ENCODE data around the gene FKTN.
"Not testable (repeated sequence)": the region's sequence is repeated elsewhere in the genome, so short reads cannot be mapped to it uniquely, and the experiment has no call there.

The FKTN gene

DNA sequence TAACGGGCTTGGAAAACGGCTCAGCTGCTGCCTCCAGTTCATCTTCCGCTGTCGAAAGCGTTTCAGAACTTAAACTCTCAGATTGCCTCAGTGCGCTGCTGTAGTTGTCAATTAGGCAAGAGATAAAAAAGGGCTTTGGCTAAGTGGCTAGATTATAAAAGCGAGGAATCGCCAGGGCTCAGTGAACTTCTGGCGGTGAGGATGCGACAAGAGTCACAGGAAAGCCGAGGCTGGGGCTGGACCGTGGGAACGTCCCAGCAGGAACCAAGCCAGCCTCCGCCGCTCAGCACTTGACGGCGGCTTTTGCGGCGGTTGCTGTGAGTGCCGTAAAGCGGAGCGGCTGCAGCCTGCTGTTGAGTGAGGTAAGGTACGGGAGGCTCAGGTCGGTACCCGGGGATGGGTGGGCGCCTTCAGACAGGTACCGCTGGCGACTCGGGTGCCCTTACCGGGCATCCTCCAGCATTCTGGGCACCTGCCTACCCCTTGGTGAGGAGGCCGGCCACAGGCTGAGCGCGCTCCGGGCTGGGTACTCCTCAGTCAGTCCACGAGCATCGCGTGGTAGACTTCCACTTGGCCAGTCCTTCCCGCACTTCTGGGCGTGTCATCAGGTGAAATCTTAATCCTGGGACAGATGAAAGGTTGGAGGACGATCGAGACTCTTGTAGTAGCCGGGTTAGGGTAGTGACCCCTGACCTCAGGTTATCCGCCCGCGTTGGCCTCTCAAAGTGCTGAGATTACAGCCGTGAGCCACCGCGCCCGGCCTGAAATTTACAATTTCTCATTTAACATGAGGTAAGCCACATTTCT lies at the start of gene FKTN:
FKTN (plus strand) TSS at position 328 of the 807 bp plus-strand sequence. CDS start 16,902 bp downstream, outside the sequence.
- DNase-seq (ENCODE audit: low read depth) = peak; percentile 63

DNA sequence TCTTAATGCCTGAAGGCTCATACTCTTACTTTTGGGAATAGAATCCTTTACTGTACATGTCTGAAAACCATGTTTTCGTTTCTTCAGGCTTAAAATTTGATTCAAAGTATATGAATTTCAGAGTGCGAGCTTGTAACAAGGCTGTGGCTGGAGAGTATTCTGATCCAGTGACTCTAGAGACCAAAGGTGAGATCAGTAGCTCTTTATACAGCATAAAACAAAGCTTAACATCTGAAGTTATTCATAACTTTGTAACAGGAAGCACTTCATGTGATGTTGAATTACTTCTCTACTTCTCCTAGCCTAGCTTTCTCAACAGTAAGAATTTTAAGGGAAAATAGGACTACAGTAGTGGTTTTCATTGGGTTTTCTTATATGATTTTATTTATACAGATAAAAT lies 49.4 kb upstream of the FKTN start:
- no peak for DNase-seq (ENCODE audit: low read depth)

DNA sequence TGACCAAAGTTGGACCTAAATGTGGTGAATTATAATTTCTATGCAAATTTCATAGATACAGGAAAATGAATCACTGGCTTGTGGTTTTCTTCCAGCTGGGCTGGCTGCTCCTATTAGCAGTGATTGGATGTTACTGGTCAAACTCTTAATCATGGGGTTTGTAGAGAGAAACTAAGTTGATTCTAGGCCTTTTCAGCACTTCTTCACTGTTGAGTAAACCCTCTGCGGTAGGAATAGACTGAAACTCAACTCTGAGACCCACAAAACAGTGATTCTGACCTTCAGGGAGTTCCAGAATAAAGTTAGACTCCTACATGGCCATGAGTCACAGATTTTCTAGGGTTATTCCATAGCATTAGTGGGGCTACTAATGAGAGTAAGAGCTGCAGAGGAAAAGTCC lies 47.9 kb upstream of the FKTN start:
- DNase-seq (ENCODE audit: low read depth) = no peak

DNA sequence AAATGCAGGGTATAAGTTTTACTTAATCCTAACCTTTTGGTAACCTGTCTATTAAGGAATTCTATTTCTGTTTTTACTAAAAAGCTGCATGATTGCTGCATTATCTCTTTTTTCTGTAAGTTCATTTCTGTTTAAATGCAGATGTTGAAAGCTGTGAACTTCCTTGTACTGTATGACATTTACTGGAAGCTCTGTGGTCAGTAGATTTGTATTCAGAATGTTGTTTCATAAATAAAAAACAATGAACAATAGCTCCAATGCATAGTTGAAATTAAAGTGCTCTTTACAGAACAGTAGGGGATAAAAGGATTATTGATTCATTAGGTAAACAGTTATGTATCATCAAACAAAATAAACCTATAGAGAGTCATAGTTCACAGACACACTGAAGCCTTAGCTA lies 46.5 kb upstream of the FKTN start:
- DNase-seq (ENCODE audit: low read depth) = no peak

DNA sequence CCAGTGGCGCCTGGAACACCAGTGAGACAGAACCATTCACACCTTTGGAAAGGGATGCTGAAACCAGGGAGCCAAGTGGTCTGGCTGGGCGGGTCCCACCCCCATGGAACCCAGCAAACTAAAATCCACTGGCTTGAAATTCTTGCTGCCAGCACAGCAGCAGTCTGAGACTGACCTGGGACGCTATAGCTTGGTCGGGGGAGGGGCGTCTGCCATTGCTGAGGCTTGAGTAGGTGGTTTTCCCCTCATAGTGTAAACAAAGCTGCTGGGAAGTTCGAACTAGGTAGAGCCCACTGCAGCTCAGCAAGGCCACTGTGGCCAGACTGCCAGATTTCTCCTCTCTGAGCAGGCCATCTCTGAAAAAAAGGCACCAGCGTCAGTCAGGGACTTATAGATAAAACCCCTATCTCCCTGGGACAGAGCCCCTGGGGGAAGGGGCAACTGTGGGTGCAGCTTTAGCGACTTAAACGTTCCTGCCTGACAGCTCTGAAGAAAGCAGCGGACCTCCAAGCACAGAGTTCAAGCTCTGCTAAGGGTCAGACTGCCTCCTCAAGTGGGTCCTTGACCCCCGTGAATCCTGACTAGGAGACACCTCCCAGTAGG lies 42.0 kb upstream of the FKTN start:
- DNase-seq (ENCODE audit: low read depth) = no peak

DNA sequence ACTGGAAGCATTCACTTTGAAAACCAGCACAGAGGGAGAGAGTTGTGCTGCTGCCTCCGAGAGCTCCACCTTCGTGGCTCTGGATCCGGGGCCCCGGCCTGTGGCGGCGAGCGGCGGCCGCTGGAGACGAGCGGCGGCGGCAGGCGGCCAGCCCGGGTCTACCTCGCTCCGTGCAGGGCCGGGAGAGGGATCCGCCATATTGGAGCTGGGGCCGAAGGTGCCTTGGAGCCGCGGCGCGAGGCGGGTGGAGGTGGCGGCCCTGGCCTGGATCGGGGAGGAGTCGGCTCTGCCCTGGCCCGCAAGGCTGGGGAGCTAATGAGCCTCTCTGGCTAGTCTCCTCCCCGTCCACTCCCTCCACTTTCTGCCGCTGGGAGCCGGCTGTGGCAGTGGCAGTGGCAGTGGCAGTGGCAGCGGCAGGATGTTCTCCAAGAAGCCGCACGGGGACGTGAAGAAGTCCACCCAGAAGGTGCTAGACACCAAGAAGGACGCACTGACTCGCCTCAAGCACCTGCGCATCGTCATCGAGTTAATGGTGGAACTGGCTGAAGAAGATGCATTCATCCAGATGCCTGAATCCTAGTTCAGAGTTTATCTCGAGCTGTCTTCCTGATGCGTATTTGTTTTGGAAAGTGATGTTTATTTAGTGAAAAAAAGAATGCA lies 38.1 kb upstream of the FKTN start:
- DNase-seq (ENCODE audit: low read depth) = peak; percentile 5

DNA sequence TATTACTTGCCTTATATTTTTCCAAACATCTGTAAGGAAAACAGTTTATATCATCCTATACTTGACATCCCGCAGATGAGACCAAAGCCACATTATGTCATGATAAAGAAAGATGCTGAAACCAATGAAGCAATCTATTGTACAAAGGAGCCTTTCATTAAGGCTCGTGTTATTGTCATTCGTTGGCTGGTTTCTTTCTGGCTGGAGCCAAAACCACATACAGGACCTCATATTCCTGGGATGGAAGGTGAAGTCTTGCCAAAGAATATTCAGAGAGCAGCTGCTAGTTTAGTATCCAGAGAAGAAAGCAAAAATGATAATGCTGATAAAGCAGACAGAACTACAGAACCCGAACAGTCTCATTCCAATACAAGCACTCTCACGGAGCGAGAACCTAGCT lies 36.9 kb upstream of the FKTN start:
- DNase-seq (ENCODE audit: low read depth) = not testable (repeated sequence)

DNA sequence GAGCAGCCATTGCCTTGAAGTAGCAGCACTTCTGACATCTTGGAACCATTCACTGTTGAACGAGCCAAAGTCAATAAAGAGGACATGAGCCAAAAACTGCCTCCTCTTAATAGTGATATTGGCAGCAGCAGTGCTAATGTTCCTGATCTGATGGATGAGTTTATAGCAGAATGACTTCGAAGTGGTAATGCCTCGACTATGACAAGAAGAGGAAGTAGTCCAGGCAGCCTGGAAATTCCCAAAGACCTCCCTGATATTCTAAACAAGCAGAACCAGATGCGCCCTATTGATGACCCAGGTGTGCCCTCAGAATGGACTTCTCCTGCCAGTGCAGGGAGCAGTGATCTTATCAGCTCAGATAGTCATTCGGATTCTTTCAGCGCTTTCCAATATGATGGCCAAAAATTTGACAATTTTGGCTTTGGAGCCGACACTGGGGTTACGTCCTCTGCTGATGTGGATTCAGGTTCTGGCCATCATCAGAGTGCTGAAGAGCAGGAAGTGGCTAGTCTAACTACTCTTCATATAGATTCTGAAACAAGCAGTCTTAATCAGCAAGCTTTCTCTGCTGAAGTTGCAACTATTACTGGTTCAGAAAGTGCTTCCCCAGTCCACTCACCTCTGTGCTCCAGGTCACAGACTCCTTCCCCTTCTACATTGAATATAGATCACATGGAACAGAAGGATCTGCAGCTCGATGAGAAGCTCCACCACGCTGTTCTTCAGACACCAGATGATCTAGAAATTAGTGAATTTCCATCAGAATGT lies 35.1 kb upstream of the FKTN start:
- not testable (repeated sequence) for DNase-seq (ENCODE audit: low read depth)

DNA sequence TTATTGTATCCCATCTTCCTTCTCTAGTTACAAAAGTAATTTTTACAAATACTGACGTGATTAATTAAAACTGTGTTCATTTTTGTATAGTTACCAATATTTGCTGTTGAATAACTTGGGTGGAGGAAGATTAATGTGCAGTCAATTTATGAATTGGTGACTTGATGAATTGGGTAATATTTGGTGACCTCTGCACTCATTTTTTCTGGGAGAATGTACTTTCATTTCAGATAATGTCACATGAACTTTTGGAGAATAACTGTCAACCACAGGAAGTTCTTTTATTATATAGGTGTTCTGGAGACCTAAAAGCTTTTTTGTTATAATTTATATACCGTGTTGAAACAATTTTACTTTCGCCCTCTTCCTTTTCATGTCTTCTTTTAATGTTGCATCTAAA lies 26.4 kb upstream of the FKTN start:
- no peak for DNase-seq (ENCODE audit: low read depth)

DNA sequence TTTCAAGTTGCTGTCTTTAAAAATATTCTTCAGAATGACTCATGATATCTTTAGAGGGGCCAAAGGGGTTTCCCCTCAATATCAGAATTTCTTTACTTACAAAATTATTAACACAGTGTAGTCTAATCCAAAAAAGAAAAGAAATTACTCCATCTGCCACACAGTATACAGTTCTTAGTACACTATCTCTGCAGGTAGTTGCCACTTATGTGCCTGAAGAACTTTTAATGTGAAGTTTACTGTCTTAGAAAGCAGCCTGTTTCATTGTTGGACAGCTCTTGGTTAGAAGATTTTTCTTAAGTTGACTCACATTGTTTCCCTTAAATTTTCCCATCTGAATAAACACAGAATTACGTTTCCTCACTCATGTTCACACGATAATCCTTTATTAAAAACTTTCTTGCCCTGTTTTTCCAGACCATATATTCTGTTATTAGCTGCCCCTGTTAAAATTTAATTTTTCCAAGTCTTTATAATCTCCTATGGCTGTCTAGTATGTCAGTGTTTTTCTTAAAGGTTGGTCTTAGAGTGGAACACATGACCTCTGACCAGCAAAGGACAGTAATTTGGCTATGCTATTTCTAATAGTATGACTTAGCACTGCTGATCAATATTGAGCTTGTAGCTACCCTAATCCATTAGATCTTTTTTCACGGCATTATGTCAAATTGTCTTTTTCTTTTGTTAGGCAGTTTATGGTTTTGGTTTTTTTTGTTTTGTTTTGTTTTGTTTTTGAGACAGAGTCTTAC lies 21.8 kb upstream of the FKTN start:
- DNase-seq (ENCODE audit: low read depth) = no peak

DNA sequence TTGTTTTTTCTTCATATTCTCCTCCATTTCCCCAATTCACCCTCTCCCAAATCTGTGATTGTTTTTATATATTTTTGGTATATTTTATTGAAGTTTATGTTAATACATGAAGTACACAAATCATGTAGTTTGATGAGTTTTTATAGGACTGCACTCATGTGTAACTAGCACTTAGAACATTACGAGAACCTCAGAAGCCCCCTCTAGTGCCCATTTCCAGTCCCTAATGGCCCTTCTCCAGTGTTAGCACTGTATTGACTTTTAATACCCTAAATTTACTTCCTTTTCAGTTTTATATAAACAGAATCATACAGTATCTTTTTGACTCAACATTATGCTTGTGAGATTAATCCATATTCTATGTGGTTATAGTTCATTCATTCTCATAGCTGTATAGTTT lies 18.5 kb upstream of the FKTN start:
- no peak for DNase-seq (ENCODE audit: low read depth)

DNA sequence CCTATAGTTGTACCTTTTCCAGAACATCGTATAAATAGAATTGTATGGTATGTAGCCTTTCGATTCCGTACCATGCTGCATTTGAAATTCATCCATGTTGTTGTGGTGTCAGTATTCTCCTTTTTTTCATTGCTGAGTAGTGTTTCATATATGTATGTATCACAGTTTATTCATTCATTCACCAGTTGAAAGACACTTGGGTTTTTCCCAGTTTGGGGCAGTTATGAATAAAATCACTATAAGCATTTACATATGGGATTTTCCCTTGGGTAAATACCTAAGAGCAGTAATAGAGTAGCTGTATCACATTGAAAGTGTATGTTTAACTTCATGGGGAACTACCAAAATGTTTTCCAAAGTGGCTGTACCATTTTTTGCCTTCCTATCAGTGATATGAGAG lies 16.1 kb upstream of the FKTN start:
- no peak for DNase-seq (ENCODE audit: low read depth)

DNA sequence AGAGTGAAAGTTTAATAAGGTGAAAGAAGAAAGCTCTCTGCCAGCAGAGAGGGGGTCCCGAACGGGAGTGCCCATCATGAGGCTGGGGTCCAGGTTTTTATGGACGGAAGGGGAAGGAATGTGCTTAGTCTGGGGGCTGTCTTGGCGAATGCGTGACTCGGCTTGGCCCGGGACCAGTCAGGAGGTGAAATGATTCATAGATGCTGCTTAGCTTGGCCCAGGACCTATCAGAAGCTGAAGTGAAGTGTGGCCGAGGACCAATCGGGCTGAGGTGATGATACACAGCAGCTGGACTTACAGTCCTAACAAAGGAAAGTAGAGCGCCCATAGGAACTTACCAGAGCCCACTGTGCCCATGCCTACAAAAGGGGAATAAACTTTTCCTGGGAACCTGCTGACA lies 3.9 kb upstream of the FKTN start:
- no peak for DNase-seq (ENCODE audit: low read depth)

DNA sequence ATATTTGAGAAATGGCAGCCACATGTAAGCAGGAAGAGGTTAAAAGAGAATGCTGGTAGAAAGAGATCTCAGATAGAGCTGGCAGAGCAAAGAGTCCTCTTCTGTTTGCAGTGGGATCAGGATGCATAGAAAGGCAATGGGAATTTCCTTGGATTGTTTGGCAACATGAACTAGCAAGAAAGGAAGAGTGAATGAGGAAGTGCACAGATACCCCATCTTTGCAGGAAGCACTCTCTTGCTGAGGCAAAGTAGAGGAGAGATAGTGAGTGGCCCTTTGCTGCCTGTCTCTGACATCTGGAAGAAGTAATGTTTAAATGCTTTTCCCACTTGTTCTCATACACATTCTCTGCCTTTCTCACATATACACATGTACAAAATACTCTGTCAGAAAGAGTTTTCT lies 14.5 kb downstream of the FKTN start:
- no peak for DNase-seq (ENCODE audit: low read depth)

DNA sequence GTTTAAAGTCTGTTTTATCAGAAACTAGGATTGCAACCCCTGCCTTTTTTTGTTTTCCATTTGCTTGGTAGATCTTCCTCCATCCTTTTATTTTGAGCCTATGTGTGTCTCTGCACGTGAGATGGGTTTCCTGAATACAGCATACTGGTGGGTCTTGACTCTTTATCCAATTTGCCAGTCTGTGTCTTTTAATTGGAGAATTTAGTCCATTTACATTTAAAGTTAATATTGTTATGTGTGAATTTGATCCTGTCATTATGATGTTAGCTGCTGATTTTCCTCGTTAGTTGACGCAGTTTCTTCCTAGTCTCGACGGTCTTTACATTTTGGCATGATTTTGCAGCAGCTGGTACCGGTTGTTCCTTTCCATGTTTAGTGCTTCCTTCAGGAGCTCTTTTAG lies 22.0 kb downstream of the FKTN start:
- not testable (repeated sequence) for DNase-seq (ENCODE audit: low read depth)

DNA sequence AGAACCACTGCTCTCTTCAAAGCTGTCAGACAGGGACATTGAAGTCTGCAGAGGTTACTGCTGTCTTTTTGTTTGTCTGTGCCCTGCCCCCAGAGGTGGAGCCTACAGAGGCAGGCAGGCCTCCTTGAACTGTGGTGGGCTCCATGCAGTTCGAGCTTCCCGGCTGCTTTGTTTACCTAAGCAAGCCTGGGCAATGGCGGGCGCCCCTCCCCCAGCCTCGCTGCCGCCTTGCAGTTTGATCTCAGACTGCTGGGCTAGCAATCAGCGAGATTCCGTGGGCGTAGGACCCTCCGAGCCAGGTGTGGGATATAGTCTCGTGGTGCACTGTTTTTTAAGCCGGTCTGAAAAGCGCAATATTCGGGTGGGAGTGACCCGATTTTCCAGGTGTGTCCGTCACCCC lies 23.6 kb downstream of the FKTN start:
- DNase-seq (ENCODE audit: low read depth) = not testable (repeated sequence)

DNA sequence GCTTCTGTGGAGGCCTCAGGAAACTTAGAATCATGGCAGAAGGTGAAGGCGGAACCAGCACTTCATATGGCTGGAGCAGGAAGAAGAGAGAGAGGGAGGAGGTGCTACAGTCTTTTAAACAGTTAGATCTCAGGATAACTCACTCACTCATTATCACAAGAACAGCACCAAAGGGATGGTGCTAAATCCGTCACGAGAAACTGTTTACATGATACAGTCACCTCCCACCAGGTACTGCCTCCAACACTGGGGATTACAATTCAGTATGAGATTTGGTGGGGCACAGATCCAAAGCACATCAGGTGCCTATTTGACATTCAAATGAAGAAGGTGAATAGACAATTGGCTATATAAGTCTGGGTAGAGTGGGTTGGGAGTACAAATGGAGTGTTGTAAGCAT lies 35.2 kb downstream of the FKTN start:
- no peak for DNase-seq (ENCODE audit: low read depth)

DNA sequence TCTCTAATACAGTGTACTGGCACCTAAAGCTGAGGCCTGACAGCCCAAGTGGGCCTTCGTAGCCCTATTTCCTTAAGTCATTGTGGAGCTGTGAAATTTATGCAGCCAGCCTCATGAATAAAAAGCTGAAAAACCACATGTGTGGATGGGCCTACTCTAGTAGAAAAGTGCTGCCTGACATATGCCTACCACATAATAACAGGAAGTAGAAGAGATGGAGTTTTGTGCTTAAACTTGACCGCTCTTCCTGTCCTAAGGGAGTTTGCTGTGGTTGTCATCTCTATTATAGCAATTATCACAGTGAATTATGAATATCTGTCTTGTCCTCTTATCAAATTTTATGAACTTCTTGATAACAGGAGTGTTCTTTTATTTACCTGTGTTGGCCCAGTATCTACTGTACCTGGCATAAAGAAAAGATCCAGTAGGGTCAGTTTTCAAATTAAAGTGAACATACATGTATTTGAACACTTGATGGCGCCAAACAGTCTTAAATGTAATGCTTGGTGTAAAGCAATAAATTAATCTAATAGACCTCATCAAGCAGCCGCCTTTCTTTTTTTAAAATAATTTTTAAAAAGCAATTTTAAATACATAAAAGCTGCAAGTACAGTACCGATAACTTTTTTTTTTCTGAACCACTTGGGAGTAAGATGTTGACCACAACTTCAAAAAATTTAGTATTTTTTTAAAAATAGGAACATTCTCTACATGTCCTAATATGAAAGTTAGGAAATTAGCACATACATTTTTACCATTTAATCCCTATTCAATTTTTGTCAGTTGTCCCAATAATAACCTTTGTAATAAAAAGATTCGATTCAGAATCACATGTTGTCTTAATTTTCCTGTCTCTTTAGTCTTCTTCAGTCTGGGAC lies 51.0 kb downstream of the FKTN start:
- no peak for DNase-seq (ENCODE audit: low read depth)

DNA sequence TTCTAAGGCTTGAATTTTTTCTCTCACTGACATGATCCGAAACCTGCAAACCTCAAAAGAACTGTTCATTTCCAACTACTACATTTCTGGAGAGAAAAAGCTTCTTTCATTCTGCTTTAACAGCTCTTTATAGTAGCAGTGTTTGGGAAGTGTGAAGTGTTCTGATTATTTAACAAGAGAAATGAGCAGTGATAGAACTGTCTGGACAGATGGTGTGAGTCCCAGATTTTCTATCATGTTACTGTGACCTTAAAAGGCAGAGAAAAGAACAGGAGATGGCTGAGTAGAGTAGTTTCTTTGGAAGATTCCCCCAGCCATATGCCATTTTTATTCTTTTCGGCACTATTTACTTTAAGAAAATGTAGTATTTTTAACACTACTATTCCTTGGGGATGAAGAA lies 63.1 kb downstream of the FKTN start:
- no peak for DNase-seq (ENCODE audit: low read depth)

DNA sequence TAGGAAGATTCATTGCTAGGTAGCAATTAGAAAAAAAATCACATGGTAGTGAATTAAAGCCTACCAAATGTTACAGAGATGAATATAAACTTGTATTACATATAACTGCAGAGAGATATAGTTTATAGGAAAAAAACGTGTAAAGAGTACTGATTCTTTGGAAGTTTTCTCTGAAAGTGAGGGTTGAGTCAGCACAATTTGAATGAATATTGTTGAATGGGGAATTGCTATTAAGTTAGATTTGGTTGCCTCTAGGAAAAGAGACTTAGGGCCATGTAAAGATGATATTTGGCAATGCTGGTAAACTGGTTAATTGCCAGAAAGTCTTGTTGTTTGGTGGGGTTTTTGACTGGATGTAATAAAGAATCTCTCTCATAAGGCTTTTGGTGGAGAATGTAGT lies 67.2 kb downstream of the FKTN start:
- no peak for DNase-seq (ENCODE audit: low read depth)

DNA sequence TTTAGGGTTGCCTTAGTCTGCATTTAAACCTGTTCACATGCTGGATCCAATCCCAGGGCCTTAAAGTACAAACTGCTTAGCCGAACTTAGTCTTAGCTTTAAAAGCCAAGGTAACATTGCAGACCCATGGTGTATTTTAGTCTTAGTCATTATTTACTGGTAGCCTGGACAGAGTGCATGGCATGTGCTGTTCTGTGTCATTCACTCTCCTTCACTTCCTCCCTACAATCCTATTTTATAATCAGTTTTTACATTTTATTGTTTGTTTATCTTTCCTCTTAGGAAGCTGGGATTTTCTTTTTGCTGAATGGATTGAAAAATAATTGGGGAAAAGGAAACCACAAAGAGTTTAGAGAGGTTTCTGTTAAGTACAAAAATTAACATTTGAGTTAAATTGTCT lies 74.9 kb downstream of the FKTN start:
- no peak for DNase-seq (ENCODE audit: low read depth)

Data from activated T-cell treated with anti-CD3 and anti-CD28 coated beads for 1 hour (primary cell).